ENCODE data around the gene PRKAG2.
"Not testable (repeated sequence)": the region's sequence is repeated elsewhere in the genome, so short reads cannot be mapped to it uniquely, and the experiment has no call there.

The PRKAG2 gene

GRCh38 chr7:151590850-151591771 is 285.8 kb downstream of the PRKAG2 start:
- no peak overlapping the region for H3K27ac ChIP-seq
- DNase-seq (ENCODE audit: low read depth, low spot score): no peak

GRCh38 chr7:151590071-151590849 is 286.7 kb downstream of the PRKAG2 start:
- no peak overlapping the region for H3K27ac ChIP-seq
- no peak for DNase-seq (ENCODE audit: low read depth, low spot score)

GRCh38 chr7:151588982-151589381 is 287.9 kb downstream of the PRKAG2 start:
- H3K27ac ChIP-seq: no peak overlapping the region
- DNase-seq (ENCODE audit: low read depth, low spot score): no peak

GRCh38 chr7:151586531-151587260 is 290.2 kb downstream of the PRKAG2 start:
- DNase-seq (ENCODE audit: low read depth, low spot score): no peak
- H3K27ac ChIP-seq: no peak overlapping the region

GRCh38 chr7:151585744-151586393 is 291.0 kb downstream of the PRKAG2 start:
- no peak overlapping the region for H3K27ac ChIP-seq
- DNase-seq (ENCODE audit: low read depth, low spot score): no peak

GRCh38 chr7:151581741-151582140 is 295.2 kb downstream of the PRKAG2 start:
- no peak overlapping the region for H3K27ac ChIP-seq
- DNase-seq (ENCODE audit: low read depth, low spot score): no peak

- DNase-seq (ENCODE audit: low read depth, low spot score): no peak
- no peak overlapping the region for H3K27ac ChIP-seq
Measured at GRCh38 chr7:151579644-151580043, 297.3 kb downstream of the PRKAG2 start.

GRCh38 chr7:151575410-151575809 is 301.5 kb downstream of the PRKAG2 start:
- DNase-seq (ENCODE audit: low read depth, low spot score): no peak
- no peak overlapping the region for H3K27ac ChIP-seq

- DNase-seq (ENCODE audit: low read depth, low spot score): peak; percentile 41
- H3K27ac ChIP-seq: not testable (repeated sequence)
Measured at GRCh38 chr7:151573046-151573445, 303.9 kb downstream of the PRKAG2 start.

GRCh38 chr7:151572136-151572535 is 304.8 kb downstream of the PRKAG2 start:
- H3K27ac ChIP-seq: no peak overlapping the region
- DNase-seq (ENCODE audit: low read depth, low spot score): no peak

GRCh38 chr7:151571471-151571870 is 305.4 kb downstream of the PRKAG2 start:
- no peak for DNase-seq (ENCODE audit: low read depth, low spot score)
- H3K27ac ChIP-seq: no peak overlapping the region

- no peak for DNase-seq (ENCODE audit: low read depth, low spot score)
- no peak overlapping the region for H3K27ac ChIP-seq
Measured at GRCh38 chr7:151570366-151570915, 306.5 kb downstream of the PRKAG2 start.

- no peak overlapping the region for H3K27ac ChIP-seq
- no peak for DNase-seq (ENCODE audit: low read depth, low spot score)
Measured at GRCh38 chr7:151568956-151569940, 307.7 kb downstream of the PRKAG2 start.

- no peak for DNase-seq (ENCODE audit: low read depth, low spot score)
- H3K27ac ChIP-seq: no peak overlapping the region
Measured at GRCh38 chr7:151566897-151567320, 310.0 kb downstream of the PRKAG2 start.

GRCh38 chr7:151565541-151565940 is 311.4 kb downstream of the PRKAG2 start:
- DNase-seq (ENCODE audit: low read depth, low spot score): no peak
- H3K27ac ChIP-seq: no peak overlapping the region

GRCh38 chr7:151560243-151560642 is 316.7 kb downstream of the PRKAG2 start:
- DNase-seq (ENCODE audit: low read depth, low spot score): no peak

GRCh38 chr7:151559557-151560183 is 317.2 kb downstream of the PRKAG2 start:
- no peak overlapping the region for H3K27ac ChIP-seq
- DNase-seq (ENCODE audit: low read depth, low spot score): no peak

More at GRCh38 chr7:151560243-151560642, 316.7 kb downstream of the PRKAG2 start:
- H3K27ac ChIP-seq: no peak overlapping the region

- H3K27ac ChIP-seq: no peak overlapping the region
- DNase-seq (ENCODE audit: low read depth, low spot score): no peak
Measured at GRCh38 chr7:151558575-151558974, 318.3 kb downstream of the PRKAG2 start.

All from epithelial cell of prostate (primary cell).